Measurements from ENCODE around the gene SCNN1A.
"Not testable (repeated sequence)": the region's sequence is repeated elsewhere in the genome, so short reads cannot be mapped to it uniquely, and the experiment has no call there.

Gene SCNN1A

GRCh38 chr12:6345319-6346091 lies 29.9 kb downstream of the SCNN1A start:
- DNase-seq (ENCODE audit: low read depth) = no peak
- H3K4me3 ChIP-seq (ENCODE audit: low read depth, low read length) = no peak overlapping the region
- TF ChIP-seq CTCF (IDR thresholded peaks at IDR 0.05; ENCODE audit: control insufficient read depth, extremely low read depth, insufficient read depth) = no peak

GRCh38 chr12:6344101-6344660 lies 31.2 kb downstream of the SCNN1A start:
- not testable (repeated sequence) for H3K4me3 ChIP-seq (ENCODE audit: low read depth, low read length); DNase-seq (ENCODE audit: low read depth)

GRCh38 chr12:6343518-6343917 lies 31.8 kb downstream of the SCNN1A start:
- H3K4me3 ChIP-seq (ENCODE audit: low read depth, low read length) = no peak overlapping the region
- TF ChIP-seq CTCF (IDR thresholded peaks at IDR 0.05; ENCODE audit: control insufficient read depth, extremely low read depth, insufficient read depth) = no peak
- no peak for DNase-seq (ENCODE audit: low read depth)

GRCh38 chr12:6342140-6342889 lies 33.0 kb downstream of the SCNN1A start:
- H3K4me3 ChIP-seq (ENCODE audit: low read depth, low read length) = peak overlapping the region; percentile 92
- DNase-seq (ENCODE audit: low read depth) = no peak
- TF ChIP-seq CTCF (IDR thresholded peaks at IDR 0.05; ENCODE audit: control insufficient read depth, extremely low read depth, insufficient read depth) = no peak

- DNase-seq (ENCODE audit: low read depth) = no peak
These were observed 33.8 kb downstream of the SCNN1A start, which contains the start of gene TNFRSF1A for GRCh38 chr12:6341417-6342139. TSS of gene TNFRSF1A (minus strand) at chr12:6342076. CDS start at chr12:6341814, 262 bp downstream.

GRCh38 chr12:6340745-6341416 lies 34.5 kb downstream of the SCNN1A start:
- TF ChIP-seq CTCF (IDR thresholded peaks at IDR 0.05; ENCODE audit: control insufficient read depth, extremely low read depth, insufficient read depth) = no peak
- peak overlapping the region; percentile 92 for H3K4me3 ChIP-seq (ENCODE audit: low read depth, low read length)
- no peak for DNase-seq (ENCODE audit: low read depth)

More at GRCh38 chr12:6341417-6342139, 33.8 kb downstream of the SCNN1A start, which contains the start of gene TNFRSF1A:
- TF ChIP-seq CTCF (IDR thresholded peaks at IDR 0.05; ENCODE audit: control insufficient read depth, extremely low read depth, insufficient read depth) = no peak
- H3K4me3 ChIP-seq (ENCODE audit: low read depth, low read length) = peak within 1 kb of the TSS; percentile 92

Data from LNCaP clone FGC (cell line).